Activated CD8-positive, alpha-beta memory T cell treated with anti-CD3 and anti-CD28 coated beads, Interleukin-2, amount 50 U/mL, for 48 hours (primary cell): ENCODE results near the gene VPS13C.

Experiments used
- DNase-seq: peaks from one replicate; pipeline ENCODE4 v3.0.0-alpha.2; 2020

VPS13C gene

DNA sequence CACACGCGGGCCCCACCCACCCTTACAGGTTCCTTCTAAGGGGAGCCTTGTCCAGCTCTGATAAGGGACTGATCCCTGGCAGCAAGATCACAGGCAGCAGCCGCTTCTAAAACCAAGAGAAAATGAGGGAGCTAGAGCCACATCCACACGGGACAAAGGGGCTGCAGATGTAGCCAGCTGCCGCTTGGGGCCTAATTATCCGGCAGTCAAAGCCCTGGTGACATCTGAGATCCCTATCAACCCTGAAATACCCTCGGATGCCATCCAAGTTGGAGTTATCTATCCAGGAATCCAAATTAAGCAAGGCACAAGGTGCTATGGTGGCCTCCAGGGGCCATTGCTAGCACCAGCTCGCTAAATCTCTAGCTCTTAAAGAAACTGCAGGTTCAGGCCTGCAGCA is 248.3 kb downstream of the VPS13C start:
- DNase-seq: no peak

DNA sequence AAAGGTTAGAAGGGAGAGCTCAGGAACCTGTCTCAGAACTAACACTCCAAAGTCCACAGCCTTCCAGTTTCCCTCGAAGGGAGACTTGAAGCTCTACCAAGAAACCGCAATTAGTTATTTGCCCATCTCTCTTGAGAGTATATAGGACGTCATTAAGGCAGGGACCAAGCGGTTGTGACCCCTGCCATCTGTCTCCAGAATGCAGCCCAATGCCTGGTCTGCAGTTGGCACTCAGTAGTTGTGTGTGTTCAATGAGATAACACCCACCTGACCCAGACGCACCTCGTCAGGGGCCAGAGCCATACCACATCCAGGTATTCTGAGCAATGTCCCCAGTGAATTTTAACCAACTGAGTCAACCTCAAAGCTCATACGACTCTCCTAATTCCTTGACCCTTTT is 251.0 kb downstream of the VPS13C start:
- no peak for DNase-seq

DNA sequence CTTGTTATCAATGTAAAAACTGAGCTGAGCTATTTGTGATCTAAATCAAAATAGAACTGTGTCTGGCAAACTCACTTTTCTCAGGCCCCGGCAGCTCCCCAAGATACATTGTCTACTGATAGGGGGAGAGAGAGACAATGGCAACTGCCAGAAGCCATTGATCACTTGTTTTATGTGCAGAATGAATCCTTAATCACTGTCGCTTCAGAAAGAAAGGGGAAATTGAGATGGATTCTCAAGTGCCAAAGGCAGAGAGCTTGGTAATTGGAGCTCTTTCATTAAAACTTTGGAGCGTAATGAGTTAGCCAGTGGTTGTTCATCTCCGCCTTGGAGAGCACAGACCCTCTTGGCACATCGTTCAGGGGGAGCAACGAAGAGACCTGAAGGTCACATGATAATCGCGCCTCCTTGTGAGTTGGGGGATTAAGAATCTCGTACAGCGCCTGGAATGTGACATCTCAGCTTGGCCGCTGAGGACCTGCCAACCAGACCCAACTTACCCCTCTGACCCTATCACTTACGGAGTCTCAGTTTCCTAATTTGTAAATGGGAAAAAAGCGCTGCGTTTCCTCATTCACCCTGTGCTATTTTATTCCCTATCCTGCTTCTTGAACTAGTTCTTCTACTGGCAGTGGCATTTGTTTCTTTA is 252.8 kb downstream of the VPS13C start:
- DNase-seq: no peak
